ENCODE data around the gene RASD2. TPM values are rescaled to one million over a fixed set of nuclear protein-coding genes. Genes with fewer than 3 reads are reported as not detected.
A peak's percentile ranks its signal among the peaks of the same experiment; 100 is the strongest.

Gene RASD2
- total and polyA plus RNA-seq, 10 of the 15 experiments (the other 5 are each of a cell fraction or from before 2014, with no cell fraction given) = 0.03 TPM; not detected in 9

DNA sequence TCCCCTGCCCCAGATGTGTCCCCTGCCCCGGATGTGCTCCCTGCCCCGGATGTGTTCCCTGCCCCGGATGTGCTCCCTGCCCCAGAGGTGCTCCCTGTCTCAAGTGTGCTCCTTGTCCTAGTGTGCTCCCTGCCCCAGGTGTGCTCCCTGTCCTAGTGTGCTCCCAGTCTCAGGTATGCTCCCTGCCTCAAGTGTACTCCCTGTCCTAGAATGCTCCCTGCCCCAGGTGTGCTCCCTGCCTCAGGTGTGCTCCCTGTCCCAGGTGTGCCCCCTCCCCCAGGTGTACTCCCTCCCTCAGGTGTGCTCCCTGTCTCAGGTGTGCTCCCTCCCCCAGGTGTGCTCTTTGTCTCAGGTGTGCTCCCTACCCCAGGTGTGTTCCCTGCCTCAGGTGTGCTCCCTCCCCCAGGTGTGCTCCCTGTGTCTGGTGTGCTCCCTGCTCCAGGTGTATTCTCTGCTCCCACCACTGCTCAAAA is 48.7 kb upstream of the RASD2 start:
- Histone ChIP-seq H3K9me3 (replicated peaks; ENCODE audit: control insufficient read depth, insufficient read depth, low read length) (no peaks in the 10 kb centered on the region), H3K9ac (ENCODE audit: control insufficient read depth, insufficient read depth, low read length) (no peak overlapping the region), H3K4me3 (no peak overlapping the region), H3K4me1 (ENCODE audit: control insufficient read depth, insufficient read depth, low read length) (no peaks in the 10 kb centered on the region), H2AFZ (ENCODE audit: control insufficient read depth, low read depth, low read length) (no peak overlapping the region), H3K36me3 (ENCODE audit: control insufficient read depth in 2 of 2, insufficient read depth in 2 of 2, low read length in 1 of 2) (no peaks in the 10 kb centered on the region), H3K79me2 (ENCODE audit: control insufficient read depth, insufficient read depth, low read length) (no peaks in the 10 kb centered on the region), H3K27ac (ENCODE audit: control insufficient read depth, insufficient read depth) (no peak overlapping the region), H3K27me3 (replicated peaks in 1 of 2; ENCODE audit: control insufficient read depth in 2 of 2, insufficient read depth in 2 of 2, low read length in 1 of 2) (peaks cover 0 to 3% of the 10 kb centered on the region in 2 experiments; a peak in 2 of 4 replicates), H3K4me2 (ENCODE audit: control insufficient read depth, insufficient read depth) (no peak overlapping the region), H4K20me1 (ENCODE audit: control insufficient read depth, insufficient read depth) (no peaks in the 10 kb centered on the region)
- FAIRE-seq (no peak), DNase-seq (ENCODE audit: low read depth, low spot score) (no peak), ATAC-seq (no peak)
- ChIA-PET SMC1A (ENCODE audit: uncharacterized antibody, unreplicated experiment) (no interaction called here), POLR2A (no interaction called here), RAD21 (ENCODE audit: unreplicated experiment) (no interaction called here), CTCF (no interaction called here)
- BruUV-seq (replicated peaks) = no TSS peak
- peak; percentile 45; the same call in 1 of the 2 replicates for TF ChIP-seq GABPA (IDR thresholded peaks at IDR 0.05; ENCODE audit: low read depth)
- no peak for TF ChIP-seq CREB1 (IDR thresholded peaks at IDR 0.05; ENCODE audit: low read depth)
- WGBS (ENCODE audit: insufficient coverage, insufficient replicate concordance, low lambda C conversion rate, missing lambda C conversion rate) = 78% methylated on average over 3 of the region's 3 CpGs
- in situ Hi-C loops (cut with MboI) (no loop called here), intact Hi-C loops (cut with micrococcal nuclease; ENCODE audit: unreplicated experiment) (no loop called here)

DNA sequence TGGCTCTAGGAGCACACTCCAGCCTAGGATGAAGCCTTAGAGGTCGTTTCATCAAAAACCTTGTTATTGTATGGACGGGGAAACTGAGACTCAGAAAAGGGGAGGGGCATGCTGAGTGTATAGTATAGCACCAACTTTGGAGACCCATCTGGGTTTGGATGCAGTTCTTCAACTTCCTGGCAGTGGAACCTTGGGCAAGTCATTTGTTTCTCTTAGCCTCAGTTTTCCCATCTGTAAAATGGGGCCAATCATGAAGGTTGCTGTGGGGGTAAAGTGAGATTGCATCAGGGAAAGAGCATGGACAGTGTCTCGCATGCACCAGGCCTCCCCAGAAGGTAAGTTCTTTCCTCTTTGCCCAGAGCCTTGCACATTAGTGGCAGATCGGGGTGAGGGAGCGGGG is 47.6 kb upstream of the RASD2 start:
- SMC1A ChIA-PET (ENCODE audit: uncharacterized antibody, unreplicated experiment) = interaction anchor here (1.3 kb wide), 1 partner anchor 82 kb away, joined by 3 read pairs; no protein-coding TSS in a partner anchor
- TF ChIP-seq WRNIP1 (IDR thresholded peaks at IDR 0.05; ENCODE audit: borderline replicate concordance, low read depth, low read length) (no peak), POU2F2 (IDR thresholded peaks at IDR 0.05; ENCODE audit: borderline replicate concordance, low read depth, low read length) (no peak), HDAC6 (IDR thresholded peaks at IDR 0.05; ENCODE audit: unreplicated experiment) (no peak), ATF7 (IDR thresholded peaks at IDR 0.05; ENCODE audit: low read depth) (no peak), RELA (IDR thresholded peaks at IDR 0.05; ENCODE audit: borderline replicate concordance, partially characterized antibody) (no peak), PAX5 (IDR thresholded peaks at IDR 0.05; ENCODE audit: borderline replicate concordance, low read depth, low read length) (no peak)
- TF ChIP-seq, protein P1, sequence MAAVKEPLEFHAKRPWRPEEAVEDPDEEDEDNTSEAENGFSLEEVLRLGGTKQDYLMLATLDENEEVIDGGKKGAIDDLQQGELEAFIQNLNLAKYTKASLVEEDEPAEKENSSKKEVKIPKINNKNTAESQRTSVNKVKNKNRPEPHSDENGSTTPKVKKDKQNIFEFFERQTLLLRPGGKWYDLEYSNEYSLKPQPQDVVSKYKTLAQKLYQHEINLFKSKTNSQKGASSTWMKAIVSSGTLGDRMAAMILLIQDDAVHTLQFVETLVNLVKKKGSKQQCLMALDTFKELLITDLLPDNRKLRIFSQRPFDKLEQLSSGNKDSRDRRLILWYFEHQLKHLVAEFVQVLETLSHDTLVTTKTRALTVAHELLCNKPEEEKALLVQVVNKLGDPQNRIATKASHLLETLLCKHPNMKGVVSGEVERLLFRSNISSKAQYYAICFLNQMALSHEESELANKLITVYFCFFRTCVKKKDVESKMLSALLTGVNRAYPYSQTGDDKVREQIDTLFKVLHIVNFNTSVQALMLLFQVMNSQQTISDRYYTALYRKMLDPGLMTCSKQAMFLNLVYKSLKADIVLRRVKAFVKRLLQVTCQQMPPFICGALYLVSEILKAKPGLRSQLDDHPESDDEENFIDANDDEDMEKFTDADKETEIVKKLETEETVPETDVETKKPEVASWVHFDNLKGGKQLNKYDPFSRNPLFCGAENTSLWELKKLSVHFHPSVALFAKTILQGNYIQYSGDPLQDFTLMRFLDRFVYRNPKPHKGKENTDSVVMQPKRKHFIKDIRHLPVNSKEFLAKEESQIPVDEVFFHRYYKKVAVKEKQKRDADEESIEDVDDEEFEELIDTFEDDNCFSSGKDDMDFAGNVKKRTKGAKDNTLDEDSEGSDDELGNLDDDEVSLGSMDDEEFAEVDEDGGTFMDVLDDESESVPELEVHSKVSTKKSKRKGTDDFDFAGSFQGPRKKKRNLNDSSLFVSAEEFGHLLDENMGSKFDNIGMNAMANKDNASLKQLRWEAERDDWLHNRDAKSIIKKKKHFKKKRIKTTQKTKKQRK (IDR thresholded peaks at IDR 0.05; ENCODE audit: low read depth, low read length) = no peak
- TF ChIP-seq, protein P2, sequence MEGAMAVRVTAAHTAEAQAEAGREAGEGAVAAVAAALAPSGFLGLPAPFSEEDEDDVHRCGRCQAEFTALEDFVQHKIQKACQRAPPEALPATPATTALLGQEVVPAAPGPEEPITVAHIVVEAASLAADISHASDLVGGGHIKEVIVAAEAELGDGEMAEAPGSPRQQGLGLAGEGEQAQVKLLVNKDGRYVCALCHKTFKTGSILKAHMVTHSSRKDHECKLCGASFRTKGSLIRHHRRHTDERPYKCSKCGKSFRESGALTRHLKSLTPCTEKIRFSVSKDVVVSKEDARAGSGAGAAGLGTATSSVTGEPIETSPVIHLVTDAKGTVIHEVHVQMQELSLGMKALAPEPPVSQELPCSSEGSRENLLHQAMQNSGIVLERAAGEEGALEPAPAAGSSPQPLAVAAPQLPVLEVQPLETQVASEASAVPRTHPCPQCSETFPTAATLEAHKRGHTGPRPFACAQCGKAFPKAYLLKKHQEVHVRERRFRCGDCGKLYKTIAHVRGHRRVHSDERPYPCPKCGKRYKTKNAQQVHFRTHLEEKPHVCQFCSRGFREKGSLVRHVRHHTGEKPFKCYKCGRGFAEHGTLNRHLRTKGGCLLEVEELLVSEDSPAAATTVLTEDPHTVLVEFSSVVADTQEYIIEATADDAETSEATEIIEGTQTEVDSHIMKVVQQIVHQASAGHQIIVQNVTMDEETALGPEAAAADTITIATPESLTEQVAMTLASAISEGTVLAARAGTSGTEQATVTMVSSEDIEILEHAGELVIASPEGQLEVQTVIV (IDR thresholded peaks at IDR 0.05; ENCODE audit: borderline replicate concordance, partially characterized antibody) = no peak
- TF ChIP-seq, protein P3, sequence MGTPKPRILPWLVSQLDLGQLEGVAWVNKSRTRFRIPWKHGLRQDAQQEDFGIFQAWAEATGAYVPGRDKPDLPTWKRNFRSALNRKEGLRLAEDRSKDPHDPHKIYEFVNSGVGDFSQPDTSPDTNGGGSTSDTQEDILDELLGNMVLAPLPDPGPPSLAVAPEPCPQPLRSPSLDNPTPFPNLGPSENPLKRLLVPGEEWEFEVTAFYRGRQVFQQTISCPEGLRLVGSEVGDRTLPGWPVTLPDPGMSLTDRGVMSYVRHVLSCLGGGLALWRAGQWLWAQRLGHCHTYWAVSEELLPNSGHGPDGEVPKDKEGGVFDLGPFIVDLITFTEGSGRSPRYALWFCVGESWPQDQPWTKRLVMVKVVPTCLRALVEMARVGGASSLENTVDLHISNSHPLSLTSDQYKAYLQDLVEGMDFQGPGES (IDR thresholded peaks at IDR 0.05) = no peak

More for the DNA sequence above, 47.6 kb upstream of the RASD2 start:
- no peak overlapping the region for H3K27ac ChIP-seq (ENCODE audit: control insufficient read depth, insufficient read depth)
- BruUV-seq (replicated peaks) = no TSS peak
- no peaks in the 10 kb centered on the region for H3K4me1 ChIP-seq (ENCODE audit: control insufficient read depth, insufficient read depth, low read length)
- WGBS (ENCODE audit: insufficient coverage, insufficient replicate concordance, low lambda C conversion rate, missing lambda C conversion rate) = 47% methylated on average over 5 of the region's 5 CpGs
- ATAC-seq = no peak
- peaks cover 0 to 3% of the 10 kb centered on the region in 2 experiments; a peak in 2 of 4 replicates for H3K27me3 ChIP-seq (replicated peaks in 1 of 2; ENCODE audit: control insufficient read depth in 2 of 2, insufficient read depth in 2 of 2, low read length in 1 of 2)
- no peak for DNase-seq (ENCODE audit: low read depth, low spot score)
- H3K4me3 ChIP-seq = no peak overlapping the region
- H3K9me3 ChIP-seq (replicated peaks; ENCODE audit: control insufficient read depth, insufficient read depth, low read length) = no peaks in the 10 kb centered on the region
- no peak for FAIRE-seq
- ChIA-PET CTCF (interaction anchor here (1.0 kb wide), 1 partner anchor 14 kb away, joined by 3 read pairs; no protein-coding TSS in a partner anchor), RAD21 (ENCODE audit: unreplicated experiment) (no interaction called here), POLR2A (no interaction called here)
- H4K20me1 ChIP-seq (ENCODE audit: control insufficient read depth, insufficient read depth) = no peaks in the 10 kb centered on the region
- no peaks in the 10 kb centered on the region for H3K36me3 ChIP-seq (ENCODE audit: control insufficient read depth in 2 of 2, insufficient read depth in 2 of 2, low read length in 1 of 2)
- no peak overlapping the region for H2AFZ ChIP-seq (ENCODE audit: control insufficient read depth, low read depth, low read length)
- no peaks in the 10 kb centered on the region for H3K79me2 ChIP-seq (ENCODE audit: control insufficient read depth, insufficient read depth, low read length)
- H3K4me2 ChIP-seq (ENCODE audit: control insufficient read depth, insufficient read depth) = no peak overlapping the region
- intact Hi-C loops (cut with micrococcal nuclease; ENCODE audit: unreplicated experiment) (no loop called here), in situ Hi-C loops (cut with MboI) (no loop called here)
- H3K9ac ChIP-seq (ENCODE audit: control insufficient read depth, insufficient read depth, low read length) = no peak overlapping the region

Data from GM12878 (cell line).